Hematopoietic multipotent progenitor cell treated with erythropoietin and hydrocortisone succinate and interleukin-3 and kit ligand, for 15 days (in vitro differentiated cells): ENCODE data around the gene LRRC30.
A peak's percentile ranks its signal among the peaks of the same experiment; 100 is the strongest.
"Not testable (repeated sequence)": the region's sequence is repeated elsewhere in the genome, so short reads cannot be mapped to it uniquely, and the experiment has no call there.

Experiments used
- DNase-seq: peaks from one replicate; pipeline ENCODE4 v3.0.0-alpha.2; 2015; ENCODE audit warnings: low spot score

LRRC30 gene

DNA sequence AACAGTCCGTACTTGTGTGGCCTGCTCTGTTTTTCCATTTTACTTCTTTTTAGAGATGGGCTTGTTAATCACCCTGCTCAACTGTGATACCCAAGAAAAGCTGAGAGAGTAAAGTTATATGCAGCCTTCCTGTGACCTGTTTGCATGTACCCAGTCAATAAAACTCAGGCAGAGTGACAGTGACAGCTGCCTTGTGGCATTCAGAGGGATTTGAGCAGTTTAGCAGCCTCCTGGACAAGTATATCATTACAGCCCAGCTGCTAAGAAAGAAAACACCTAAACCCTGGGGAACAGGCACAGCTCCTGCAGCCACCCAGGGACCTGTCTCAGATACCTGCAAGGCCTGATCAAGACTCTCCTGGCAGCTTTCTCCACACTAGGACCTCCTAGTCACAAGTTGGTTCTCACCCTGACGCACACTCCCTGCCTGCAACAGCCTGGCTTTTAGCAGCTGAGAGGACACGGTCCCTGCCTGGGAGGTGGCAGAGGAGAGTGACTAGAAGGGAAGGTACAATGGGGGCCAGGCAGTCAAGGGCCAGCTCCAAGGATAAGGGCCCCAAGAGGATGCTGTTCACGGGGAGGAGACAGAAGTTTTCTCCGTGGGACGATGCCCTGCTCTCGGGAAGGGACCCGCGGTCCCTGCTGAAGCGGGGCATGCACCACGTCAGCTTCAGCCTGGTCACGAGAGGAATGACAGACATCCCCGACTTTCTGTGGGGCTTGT lies at the start of gene LRRC30:
Gene LRRC30, plus strand, starts transcription at position 464 of the 724 bp plus-strand sequence. Its CDS starts 50 bp downstream, at position 514.
- no peak for DNase-seq

DNA sequence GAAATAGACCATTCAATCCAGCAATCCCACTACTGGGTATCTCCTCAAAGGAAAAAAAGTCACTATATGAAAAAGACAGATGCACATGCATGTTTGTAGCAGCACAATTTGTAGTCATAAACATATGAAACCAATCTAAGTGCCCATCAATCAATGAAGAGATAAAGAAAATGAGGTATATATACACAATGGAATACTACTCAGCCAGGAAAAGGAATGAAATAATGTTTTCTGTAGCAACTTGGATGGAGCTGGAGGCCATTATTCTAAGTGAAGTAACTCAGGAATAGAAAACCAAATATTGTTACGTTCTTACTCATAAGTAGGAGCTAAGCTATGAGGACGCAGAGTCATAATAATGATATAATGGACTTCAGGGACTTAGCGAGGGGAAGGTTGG lies 45.2 kb upstream of the LRRC30 start:
- no peak for DNase-seq

DNA sequence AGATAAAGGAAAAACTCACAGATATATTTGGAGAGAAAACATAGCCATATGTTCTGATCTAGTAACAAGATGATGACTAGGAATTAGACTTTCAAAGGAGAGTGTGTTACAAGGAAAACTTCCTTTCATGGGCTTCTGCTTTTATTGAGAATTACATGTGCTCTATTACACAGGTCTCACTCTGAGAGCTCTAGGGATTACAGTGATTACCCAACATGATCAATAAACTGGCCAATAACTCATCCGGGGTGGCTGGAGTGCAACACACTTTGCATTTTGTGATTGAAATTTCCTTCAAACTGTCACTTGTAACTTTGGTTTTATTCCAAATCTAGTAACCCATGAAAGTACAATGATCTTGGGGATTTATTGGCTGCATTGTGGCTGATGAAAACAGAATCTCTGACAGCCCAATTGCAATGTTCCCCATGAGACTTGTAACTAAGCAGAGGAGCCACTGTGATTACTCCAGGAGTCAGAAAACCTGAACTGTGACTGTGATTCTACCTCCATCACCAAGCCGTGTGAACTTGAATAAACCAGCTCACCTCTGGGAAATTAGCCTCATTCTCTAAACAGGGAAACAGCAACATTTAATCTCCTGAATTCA lies 40.2 kb upstream of the LRRC30 start:
- no peak for DNase-seq

DNA sequence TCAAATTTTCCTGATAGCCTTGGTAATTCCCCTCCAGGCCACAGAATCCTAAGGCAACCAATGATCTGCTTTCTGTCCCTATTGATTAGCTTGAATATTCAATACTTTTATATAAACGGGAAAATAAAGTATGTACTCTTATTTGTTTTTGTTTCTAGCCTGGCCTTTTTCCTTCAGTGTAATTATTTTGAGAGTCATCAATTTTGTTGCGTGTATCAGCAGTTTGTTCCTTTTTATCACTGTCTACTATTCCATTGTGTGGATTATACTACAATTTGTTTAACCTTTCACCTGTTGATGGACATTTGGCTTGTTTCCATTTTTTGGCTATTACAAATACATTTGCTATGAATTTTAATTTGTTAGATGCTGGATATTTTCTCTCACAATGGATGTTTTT lies 39.2 kb upstream of the LRRC30 start:
- DNase-seq, result no peak

DNA sequence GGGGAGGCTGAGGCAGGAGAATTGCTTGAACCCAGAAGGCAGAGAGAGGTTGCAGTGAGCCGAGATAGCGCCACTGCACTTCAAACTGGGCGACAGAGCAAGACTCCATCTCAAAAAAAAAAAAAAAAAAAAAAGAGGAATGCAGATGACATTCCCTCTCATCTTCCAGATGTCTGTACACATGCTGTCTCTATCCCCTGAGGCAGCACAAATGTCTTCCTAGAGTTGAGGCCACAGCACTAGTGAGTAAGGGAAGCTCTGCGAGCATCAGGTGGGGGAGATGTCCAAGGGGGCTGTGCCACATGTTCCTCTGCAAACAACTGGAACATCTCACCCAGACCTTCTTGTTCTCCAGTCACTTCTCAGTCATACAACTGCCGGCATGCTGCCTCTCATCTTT lies 35.6 kb upstream of the LRRC30 start:
- DNase-seq, result no peak

DNA sequence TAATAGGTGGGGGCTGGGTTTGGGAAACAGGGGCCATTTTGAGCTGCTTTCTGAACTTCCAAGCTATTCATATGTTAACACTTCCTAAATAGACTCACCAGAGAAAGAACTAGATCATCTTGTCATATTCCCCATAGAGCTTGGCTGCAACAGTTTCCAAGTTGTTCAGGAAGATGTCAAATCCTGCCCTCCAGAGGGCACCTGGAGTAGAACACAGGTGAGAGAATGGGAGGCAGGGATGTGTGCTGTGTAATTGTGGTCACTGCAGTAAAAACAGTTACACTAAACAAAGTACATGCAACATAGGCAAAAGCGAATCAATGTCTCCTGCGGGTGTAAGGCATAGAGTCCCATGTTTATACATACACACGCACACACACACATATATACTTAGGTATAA lies 34.5 kb upstream of the LRRC30 start:
- DNase-seq, result no peak

GRCh38 chr18:7197854-7198253 lies 33.0 kb upstream of the LRRC30 start:
- no peak for DNase-seq

DNA sequence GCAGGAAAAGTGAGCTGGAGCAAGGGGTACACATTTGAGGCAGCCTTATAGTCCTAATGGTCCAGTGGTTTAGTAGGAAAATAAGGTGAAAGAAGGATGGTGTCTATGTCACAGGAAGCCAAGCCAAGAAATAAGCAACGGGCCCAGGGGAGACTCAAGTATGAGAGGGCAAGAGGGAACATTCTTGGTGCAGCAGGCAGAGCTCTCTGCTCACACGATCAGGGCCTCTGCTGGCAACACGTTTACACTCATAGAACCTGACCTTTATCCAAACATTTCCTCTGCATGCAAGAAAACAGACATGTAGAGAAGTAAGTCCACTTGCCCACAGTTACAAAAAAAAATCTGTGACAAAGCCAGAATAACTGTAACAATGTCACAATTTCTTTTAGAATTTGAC lies 32.6 kb upstream of the LRRC30 start:
- DNase-seq, result no peak

- DNase-seq, result no peak
Observed at GRCh38 chr18:7201096-7201495, 29.8 kb upstream of the LRRC30 start.

DNA sequence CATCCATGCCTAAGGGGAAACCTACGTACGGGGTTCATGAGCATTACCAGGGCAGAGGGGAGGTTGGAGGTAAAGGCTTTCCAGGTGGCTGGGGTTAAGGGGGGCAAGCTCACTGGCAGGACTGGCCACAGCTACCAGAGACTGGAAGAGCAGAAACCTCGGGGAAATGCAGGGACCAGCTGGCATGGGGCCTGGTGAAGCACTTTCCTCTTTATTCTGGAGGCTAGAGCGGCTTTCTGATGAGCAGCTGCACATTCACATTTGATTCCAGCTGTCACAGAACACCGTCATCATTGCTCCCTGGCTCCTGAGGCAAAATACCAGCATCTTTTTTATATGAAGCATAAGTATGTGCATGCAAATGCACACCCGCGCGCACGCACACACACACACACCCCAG lies 28.7 kb upstream of the LRRC30 start:
- no peak for DNase-seq

DNA sequence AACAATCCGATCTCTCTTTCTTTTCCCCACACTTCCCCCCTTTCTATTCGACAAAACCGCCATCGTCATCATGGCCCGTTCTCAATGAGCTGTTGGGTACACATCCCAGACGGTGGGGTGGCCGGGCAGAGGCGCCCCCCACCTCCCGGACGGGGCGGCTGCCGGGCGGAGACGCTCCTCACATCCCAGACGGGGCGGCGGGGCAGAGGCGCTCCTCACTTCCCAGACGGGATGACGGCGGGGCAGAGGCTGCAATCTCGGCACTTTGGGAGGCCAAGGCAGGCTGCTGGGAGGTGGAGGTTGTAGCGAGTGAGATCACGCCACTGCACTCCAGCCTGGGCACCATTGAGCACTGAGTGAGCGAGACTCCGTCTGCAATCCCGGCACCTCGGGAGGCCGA lies 27.3 kb upstream of the LRRC30 start:
- DNase-seq, result not testable (repeated sequence)

- no peak for DNase-seq
Observed at GRCh38 chr18:7205346-7205745, 25.5 kb upstream of the LRRC30 start.

- no peak for DNase-seq
Observed at GRCh38 chr18:7206217-7206616, 24.7 kb upstream of the LRRC30 start.

GRCh38 chr18:7207366-7207915 lies 23.4 kb upstream of the LRRC30 start:
- DNase-seq, result no peak

DNA sequence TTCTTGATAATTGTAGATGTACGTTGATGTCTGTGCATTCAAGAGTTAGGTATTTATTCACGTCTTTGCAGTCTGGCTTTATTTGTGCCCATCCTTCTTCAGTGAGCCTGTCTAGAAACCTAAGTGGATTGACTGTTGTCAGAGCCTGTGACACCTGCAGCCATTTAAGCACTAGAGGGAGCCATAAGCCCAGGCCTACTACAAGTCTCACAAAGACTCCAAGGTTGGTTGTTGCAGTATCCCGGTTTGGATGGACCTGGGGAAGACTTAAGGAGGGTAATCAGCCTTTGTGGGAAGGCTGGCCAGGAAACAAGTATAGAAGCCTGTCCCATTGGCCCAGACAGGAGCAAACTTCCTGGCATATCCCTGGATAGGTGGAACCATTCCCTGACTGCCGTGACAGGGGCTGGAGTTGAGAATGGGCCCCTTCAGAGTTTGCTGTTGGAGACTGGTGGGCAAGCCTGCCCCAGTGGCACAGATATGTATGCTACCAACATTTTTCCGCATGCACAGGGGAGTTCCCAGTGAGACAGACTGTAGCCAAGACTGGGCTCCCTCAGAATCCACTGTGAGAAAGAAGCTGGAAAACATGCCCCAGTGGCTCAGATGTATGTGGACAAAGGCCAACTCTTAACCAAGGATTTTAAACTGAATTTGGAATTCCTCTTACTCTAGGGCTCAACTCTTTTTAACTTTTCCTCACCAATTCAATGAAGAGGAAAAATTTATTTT lies 9.3 kb upstream of the LRRC30 start:
- peak; percentile 2 for DNase-seq

GRCh38 chr18:7224198-7224597 lies 6.7 kb upstream of the LRRC30 start:
- no peak for DNase-seq

DNA sequence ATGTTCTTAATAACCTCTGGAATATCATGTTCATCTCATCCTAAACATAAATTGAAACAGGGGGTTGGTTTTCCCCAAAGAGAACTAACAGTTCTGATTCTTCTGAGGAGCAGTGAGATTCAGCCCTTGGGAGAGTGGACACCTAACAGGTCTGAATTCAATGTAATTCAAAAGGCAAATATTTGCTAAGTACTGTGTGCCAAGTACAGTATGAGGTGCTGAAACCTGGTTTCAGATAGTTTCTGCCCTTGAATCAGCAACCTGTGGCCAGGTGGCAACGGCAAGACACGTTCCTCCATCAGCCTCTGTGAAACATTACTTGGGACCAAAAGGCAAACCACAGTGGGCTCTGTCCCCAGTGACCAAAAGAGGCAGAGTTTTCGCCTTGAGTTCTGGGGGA lies 1.3 kb downstream of the LRRC30 start:
- no peak for DNase-seq

DNA sequence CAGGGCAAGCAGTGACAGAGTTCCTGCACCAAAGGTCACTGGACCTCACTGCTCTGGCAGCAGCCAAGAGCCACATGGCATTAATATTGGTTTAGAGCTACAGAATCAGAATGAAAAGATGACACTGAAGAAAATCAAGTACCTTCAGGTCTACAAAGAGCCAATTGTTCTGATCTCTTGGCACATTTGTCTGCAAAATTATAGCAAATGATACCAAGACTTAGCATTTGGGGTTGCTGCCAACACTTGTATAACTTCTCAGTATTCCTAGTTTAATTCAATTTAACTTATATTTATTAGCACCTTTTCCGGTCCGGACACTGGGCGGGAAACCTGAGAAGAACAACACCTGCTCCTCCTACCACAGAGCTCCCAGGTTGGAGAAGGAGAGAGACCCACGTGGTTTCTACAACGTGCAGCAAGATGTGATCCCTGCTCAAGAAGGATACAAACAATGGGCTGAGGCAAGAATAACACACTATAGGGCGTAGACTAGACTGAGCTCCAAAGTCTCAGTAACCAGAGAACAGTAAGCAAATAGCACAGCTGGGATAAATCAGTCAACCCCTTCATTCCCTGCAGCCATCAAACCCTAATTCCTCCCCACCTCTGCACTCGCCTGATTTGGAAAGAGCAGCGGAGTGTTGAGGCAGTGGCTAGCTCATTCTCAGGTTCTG lies 2.4 kb downstream of the LRRC30 start:
- DNase-seq, result no peak

DNA sequence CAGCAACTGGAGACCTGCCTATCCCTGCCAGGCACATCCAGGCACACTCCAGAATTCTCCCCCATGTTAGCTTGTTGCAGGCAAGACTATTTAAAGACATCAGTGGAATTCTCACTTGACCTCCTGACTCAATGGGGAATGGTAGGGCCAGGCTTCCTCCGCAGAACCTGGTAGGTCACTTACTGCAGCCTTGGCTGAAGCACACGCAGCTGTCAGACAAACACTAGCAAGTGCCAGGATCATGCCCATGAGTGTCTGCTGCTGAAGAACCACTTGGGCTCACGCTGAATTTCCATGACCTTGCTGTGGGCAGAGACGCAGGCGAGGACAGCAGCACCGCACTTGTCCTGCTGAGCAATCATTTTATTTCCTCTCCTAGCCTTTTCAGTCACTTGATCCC lies 3.2 kb downstream of the LRRC30 start:
- no peak for DNase-seq

DNA sequence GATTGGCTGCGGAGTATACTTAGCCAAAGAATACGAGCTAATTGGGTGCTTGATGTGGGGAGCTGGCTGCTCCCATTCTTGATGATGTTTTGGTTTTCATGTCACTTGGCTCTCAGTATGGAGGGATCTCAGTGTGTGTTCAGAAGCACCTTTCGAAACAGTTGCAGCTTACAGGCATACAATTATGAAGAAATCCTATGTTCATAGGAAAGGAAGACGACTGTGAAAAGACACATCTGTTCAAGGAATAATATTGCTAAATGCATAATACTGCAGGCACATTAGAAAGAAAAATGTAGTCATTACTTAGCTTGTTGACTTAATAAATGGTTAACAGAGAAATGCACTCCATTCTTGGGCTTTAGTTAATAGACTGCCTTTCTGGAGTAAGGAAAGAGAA lies 4.1 kb downstream of the LRRC30 start:
- DNase-seq, result no peak

- no peak for DNase-seq
Observed at GRCh38 chr18:7236072-7236471, 5.2 kb downstream of the LRRC30 start.

GRCh38 chr18:7236933-7237332 lies 6.0 kb downstream of the LRRC30 start:
- DNase-seq, result no peak
